Activated CD4-positive, CD25-positive, alpha-beta regulatory T cell treated with anti-CD3 and anti-CD28 coated beads, Interleukin-2, amount 50 U/mL, for 24 hours (primary cell): ENCODE measurements around the gene SYNE2.
"Not testable (repeated sequence)": the region's sequence is repeated elsewhere in the genome, so short reads cannot be mapped to it uniquely, and the experiment has no call there.

ENCODE experiments used
- ATAC-seq, 2 donors: fragments of 150-1000 bp; cut with Tn5 transposase; one replicate each; pipeline ENCODE4 v1.10.0; 2021; ENCODE audit warnings: mild to moderate bottlenecking in 1 of 2, moderate library complexity in 1 of 2

The SYNE2 gene

GRCh38 chr14:63966407-63966806, 113.6 kb downstream of the SYNE2 start:
- ATAC-seq: no peak

DNA sequence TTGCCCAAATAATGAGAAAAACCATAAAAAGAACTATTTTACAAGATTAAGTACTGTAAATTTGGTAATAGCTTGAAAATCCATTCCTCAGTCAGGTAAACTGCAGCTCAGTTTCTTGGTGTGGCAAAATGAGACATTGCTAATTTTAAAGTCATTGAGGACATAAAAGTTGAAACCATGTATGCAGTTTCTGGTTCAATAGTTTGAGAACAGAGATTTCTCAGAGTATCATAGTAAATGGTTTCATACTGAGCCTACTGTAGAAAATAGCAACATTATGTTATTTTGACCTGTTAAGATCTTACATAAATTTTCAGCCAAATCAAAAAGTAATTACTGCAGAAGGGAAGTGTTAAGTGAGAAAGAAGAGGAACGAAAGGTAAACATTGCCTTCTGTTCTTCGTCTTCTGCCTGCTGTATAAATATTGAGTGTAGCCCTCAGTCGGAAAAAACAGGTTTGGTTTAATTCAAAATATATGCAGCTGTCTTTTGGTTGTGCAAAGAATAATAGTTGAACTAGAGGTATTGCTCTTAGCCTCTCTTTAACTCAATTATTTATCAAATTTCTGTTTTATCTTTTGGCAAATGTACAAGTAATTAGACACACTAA, 119.6 kb downstream of the SYNE2 start:
- no peak for ATAC-seq

DNA sequence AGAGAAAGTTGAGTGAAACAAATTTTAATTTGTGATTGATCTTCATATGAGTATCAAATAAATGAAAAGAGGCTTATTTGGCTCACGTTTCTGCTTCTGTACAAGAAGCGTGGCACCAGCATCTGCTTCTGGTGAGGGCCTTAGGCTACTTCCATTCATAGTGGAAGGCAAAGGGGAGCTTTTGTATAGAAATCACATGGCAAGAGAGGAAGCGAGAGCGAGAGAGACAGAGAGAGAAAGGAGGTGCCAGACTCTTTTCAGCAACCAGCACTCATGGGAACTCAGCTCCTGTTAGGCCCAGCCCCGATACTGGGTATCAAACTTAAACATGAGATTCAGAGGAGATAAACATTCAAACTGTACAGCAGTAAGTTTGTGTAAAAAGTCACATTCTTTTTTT, 121.4 kb downstream of the SYNE2 start:
- ATAC-seq: no peak

DNA sequence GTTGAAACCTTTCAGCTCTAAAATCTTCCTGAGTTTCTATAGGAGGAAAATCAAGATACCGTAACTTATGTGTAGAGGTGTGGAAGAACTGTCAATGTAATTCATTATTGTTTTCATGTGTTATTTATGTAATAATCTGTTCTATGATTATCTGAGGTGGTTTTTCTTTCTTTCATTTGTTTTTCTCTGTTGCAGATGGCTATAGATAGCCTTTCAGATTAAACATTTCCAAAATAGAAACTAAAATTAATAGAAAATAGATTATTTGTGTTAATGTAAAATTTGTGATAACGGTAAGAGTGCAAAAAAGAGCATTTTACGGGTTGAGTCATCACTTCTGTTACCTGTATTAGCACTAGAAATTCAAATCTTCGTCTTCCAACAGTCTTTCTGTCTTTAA, 128.8 kb downstream of the SYNE2 start:
- no peak for ATAC-seq

GRCh38 chr14:63982156-63982555, 129.4 kb downstream of the SYNE2 start:
- ATAC-seq: no peak

GRCh38 chr14:63982629-63983028, 129.8 kb downstream of the SYNE2 start:
- ATAC-seq: no peak

DNA sequence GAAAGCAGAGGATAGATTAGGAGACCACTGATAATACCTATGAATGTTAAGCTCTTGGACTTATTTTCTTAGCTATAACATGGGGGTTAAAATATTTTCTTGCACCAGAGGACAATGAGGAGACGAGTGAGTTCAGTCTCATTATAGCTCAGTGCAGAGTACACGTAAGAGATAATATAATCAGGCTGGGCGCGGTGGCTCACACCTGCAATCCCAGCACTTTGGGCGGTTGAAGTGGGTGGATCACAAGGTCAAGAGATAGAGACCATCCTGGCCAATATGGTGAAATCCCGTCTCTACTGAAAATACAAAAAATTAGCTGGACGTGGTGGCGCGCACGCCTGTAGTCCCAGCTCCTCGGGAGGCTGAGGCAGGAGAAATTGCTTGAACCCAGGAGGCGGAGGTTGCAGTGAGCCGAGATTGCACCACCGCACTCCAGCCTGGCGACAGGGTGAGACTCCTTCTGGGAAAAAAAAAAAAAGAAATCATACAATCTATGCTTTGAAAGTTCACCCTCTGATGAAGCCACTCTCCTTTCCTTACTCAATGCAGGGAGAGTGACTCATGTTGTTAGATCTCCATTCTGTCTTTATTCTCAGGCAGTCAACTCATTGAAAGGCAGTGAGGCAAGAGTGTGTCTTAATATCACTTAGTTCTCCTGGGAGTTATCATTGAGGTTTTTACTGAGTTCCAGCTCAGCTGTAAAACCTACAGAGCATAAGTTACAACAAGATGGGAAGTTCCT, 134.2 kb downstream of the SYNE2 start:
- ATAC-seq: no peak

DNA sequence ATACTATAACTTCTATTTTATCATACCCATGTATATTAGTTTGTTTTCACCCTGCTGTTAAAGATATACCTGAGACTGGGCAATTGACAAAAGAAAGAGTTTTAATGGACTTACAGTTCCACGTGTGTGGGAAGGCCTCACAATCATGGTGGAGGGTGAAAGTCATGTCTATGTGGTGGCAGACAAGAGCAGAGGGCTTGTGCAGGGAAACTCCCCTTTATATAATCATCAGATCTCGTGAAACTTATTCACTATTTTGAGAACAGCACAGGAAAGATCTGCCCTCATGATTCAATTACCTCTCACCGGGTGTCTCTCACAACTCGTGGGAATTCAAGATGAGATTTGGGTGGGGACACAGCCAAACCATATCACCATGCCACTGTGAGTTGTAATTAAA, 135.8 kb downstream of the SYNE2 start:
- ATAC-seq: peak in 1 of 2 donors; percentile 41

GRCh38 chr14:63991833-63992232, 139.0 kb downstream of the SYNE2 start:
- no peak for ATAC-seq

DNA sequence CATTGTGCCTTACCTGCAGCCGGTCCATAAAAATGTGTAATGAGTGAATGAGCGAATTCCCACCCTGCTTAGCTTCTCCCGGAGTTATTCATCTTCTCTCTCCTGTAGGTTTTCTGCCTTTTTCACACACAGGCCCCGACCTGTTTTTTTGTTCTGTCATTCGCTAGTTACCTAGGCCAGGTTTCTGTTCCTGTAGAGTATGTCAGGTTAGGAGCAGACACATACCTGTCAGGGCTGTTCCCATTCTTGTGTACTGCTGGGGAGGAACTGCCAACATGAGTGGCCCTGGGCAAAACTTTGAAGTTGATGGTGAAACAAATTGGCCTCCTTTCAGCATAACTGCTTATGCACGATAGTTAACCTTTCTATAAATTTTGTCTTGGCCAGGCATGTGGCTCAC, 140.1 kb downstream of the SYNE2 start:
- ATAC-seq: no peak

DNA sequence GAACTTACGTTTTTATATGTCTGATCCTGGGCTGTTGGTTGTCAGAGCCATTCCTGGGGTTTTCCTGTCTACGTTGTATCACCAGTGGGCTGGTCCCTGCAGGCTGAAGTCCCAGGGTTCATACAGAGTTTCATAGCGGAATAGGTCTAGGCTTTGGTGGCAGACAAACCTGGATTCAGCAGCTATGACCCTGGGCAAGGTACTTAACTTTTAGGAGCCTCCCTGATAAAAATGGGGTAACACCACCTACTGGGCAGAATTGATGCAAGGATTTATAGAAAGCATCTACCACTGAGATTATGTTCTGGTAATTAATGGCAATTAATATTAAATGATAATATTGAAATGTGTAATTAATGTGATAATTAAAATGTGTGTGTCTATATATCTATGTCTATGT, 141.2 kb downstream of the SYNE2 start:
- no peak for ATAC-seq

GRCh38 chr14:63995285-63995684, 142.5 kb downstream of the SYNE2 start:
- ATAC-seq: no peak

GRCh38 chr14:63996016-63996415, 143.2 kb downstream of the SYNE2 start:
- no peak for ATAC-seq

- no peak for ATAC-seq
Observed at GRCh38 chr14:63996625-63997220, 143.9 kb downstream of the SYNE2 start.

GRCh38 chr14:64000749-64001148, 147.9 kb downstream of the SYNE2 start:
- no peak for ATAC-seq

- no peak for ATAC-seq
Observed at GRCh38 chr14:64005822-64006221, 153.0 kb downstream of the SYNE2 start.

DNA sequence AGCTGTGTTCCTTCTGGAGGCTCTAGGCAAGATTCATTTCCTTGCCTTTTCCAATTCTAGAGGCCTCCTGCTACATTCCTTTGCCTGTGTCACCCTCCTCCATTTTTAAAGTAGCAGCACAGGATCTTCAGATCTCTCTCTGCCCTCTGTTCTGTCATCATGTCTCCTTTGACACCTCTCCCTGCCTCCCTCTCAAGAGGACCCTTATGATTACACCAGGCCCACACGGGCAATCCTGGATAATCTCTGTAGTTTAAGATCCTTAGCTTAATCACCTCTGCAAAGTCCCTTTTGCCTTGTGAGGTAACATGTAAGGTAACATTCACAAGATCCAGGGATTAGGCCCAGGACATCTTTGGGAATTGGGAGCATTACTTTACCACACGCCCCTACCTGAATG, 155.2 kb downstream of the SYNE2 start:
- ATAC-seq: no peak

GRCh38 chr14:64012003-64012402, 159.2 kb downstream of the SYNE2 start:
- no peak for ATAC-seq

GRCh38 chr14:64012720-64013119, 159.9 kb downstream of the SYNE2 start:
- no peak for ATAC-seq

- ATAC-seq: no peak
Observed at GRCh38 chr14:64025479-64025878, 172.7 kb downstream of the SYNE2 start.

- ATAC-seq: no peak
Observed at GRCh38 chr14:64026600-64026999, 173.8 kb downstream of the SYNE2 start.

DNA sequence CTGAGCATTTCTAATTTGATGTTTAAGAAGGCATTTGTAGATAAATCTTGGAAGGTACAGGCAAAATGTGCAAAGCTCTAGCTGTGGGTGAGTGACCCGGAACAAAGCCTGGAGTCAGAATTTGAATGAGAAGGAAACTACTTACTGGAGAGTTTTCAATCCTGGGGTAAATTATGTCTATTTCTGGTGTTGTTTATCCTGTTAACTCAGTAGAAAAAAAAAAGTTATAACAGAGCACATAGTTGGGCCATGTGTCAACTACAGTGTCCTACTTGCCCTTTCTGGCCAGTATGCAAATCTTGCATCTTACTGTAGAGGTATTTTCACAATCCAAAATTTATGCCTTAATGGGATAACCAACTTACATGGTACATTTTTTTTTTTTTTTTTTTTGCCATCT, 182.3 kb downstream of the SYNE2 start:
- no peak for ATAC-seq

DNA sequence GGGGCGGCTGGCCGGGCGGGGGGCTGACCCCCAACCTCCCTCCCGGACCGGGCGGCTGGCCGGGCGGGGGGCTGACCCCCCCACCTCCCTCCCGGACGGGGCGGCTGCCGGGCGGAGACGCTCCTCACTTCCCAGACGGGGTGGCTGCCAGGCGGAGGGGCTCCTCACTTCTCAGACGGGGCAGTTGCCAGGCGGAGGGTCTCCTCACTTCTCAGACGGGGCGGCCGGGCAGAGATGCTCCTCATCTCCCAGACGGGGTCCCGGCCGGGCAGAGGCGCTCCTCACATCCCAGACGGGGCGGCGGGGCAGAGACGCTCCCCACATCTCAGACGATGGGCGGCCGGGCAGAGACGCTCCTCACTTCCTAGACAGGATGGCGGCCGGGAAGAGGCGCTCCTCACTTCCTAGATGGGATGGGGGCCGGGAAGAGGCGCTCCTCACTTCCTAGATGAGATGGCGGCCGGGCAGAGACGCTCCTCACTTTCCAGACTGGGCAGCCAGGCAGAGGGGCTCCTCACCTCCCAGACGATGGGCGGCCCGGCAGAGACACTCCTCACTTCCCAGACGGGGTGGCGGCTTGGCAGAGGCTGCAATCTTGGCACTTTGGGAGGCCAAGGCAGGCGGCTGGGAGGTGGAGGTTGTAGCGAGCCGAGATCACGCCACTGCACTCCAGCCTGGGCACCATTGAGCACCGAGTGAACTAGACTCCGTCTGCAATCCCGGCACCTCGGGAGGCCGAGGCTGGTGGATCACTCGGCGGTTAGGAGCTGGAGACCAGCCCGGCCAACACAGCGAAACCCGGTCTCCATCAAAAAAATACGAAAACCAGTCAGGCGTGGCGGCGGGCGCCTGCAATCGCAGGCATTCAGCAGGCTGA, 185.3 kb downstream of the SYNE2 start:
- ATAC-seq: not testable (repeated sequence)
